ENCODE results near the gene TRIM74.
A peak's percentile ranks its signal among the peaks of the same experiment; 100 is the strongest.
"Not testable (repeated sequence)": the region's sequence is repeated elsewhere in the genome, so short reads cannot be mapped to it uniquely, and the experiment has no call there.

Gene TRIM74

DNA sequence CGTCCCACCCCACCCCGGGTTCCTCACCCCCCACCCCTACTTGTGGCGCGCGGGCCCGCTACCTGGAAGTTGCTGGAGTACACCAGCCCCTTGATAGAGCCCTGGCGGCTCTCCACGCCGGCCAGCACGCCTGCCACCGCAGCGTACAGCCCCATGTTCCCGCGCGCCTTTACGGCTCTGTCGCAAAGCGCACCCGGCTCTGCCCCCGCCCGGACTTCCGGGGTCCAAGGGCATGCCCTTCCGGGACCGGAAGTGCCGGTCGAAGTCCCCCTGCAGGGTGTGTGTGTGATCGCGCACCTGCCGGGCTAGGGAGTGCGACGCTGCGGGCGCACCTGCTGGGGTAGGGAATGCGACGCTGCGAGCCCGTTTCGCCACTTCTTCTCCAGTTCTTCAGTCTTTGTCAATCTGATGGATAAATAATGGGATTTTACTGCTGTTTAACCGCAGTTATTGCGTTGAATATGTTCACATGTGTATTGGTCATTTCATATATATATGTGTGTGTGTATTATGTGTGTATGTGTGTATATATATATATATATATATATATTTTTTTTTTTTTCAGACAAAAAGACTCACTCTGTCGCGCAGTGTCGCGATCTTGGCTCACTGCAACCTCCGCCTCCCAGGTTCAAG lies 14.6 kb downstream of the TRIM74 start:
- peak in 1 of 5 donors; percentile 14 for DNase-seq

DNA sequence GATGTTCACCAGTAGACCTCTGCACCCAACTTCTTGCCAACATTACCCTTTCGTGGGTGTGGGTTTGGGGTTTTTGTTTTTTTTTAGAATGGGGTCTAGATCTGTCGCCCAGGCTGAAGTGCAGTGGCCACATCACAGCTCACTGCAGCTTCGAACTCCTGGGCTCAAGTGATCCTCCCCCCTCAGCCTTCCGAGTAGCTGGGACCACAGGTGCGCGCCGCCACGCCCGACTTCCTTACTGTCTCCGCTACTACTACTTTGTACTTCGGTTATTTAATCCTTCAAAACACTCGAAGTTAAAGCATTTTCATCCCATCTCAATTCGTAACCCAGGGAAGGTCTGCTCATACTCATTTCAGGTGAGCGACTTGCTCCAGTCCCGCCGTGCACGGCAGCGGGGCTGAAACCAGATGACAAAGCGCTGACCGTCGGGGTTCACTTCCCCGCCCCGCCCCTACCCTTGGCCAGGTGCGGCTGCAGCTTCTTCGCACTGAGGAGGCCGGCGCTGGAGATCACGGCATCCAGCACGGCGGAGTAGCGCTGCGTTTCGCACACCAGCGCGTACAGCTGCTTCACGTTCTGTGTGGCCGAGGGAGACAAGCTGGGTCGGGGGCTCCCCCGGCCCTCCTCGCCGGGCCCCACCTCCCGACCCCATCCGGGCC lies 15.2 kb downstream of the TRIM74 start:
- not testable (repeated sequence) for DNase-seq

DNA sequence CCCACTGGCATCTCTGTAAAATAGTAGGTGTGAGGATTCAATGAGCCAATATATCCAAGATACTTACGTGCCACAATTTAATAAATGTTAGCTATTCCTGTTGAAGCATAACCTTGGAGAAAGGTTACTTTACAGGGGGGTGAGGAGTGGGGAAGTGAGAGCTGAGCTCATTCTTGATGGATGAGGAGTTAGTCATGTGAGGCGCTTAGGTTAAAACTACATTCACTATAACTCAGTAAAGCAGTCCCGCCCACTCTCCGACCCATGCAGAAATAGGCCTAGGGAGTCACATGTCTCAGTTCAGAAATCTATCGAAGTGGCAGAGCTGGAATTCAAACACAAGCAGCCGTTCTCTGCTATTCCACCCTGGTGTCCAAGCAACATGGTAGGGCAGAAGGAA lies 18.8 kb downstream of the TRIM74 start:
- not testable (repeated sequence) for DNase-seq

DNA sequence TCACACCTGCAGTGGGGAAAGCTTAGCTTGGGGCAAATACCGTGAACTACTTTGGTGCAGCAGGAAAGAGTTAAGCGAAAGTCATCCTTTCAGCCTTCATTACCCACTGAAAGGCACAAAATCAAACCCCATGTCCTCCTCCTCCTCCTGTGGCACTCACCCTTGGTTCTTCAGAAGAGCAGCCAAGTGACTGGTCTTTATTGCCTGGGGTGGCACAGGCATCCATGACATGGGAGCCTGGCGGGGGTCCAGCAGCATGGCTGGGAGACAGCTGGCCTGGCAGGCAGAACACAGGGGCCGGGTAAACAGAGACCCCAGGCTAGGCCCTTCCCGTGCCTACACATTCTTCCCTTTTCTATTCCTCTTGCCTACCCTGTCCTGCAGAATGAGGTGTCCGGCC lies 19.6 kb downstream of the TRIM74 start:
- DNase-seq, result not testable (repeated sequence)

DNA sequence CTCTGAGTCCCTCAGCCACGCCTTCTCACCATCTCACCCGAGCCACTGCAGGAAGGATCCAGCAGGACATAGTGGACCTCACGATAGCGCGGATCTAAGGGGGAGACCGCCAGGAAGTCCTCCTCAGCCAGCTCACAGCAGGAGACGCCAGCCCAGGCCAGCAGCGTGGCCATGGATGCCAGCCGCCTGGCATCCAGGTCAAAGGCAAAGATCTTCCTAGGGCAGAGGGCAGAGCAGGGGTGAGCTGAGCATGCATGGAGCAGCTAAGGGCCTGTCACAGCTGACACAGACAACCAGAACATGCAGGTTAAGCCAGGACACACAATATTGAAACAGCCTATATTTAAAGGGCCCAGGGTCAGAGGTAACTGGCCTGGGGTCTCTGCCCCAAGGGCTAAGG lies 20.0 kb downstream of the TRIM74 start:
- DNase-seq, result not testable (repeated sequence)

DNA sequence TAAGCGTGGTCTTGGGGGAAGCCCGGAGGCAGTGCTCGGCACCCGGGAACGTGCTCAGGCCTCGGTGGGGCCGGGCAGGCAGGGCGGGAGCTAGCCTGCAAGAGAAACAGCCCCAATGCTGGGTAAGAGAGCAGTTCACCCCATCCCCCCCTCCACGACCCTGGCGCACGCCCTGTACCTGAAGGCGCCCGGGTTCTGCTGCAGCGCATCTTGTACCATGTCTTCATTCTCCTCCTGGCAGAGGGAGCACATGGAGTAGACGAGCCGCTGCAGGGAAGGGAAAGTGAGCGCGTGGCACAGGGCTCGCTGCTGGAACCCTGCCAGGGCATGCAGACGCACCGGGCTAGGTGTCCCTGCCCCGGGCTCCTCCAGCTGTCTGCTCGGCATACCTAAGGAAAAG lies 20.6 kb downstream of the TRIM74 start:
- not testable (repeated sequence) for DNase-seq

DNA sequence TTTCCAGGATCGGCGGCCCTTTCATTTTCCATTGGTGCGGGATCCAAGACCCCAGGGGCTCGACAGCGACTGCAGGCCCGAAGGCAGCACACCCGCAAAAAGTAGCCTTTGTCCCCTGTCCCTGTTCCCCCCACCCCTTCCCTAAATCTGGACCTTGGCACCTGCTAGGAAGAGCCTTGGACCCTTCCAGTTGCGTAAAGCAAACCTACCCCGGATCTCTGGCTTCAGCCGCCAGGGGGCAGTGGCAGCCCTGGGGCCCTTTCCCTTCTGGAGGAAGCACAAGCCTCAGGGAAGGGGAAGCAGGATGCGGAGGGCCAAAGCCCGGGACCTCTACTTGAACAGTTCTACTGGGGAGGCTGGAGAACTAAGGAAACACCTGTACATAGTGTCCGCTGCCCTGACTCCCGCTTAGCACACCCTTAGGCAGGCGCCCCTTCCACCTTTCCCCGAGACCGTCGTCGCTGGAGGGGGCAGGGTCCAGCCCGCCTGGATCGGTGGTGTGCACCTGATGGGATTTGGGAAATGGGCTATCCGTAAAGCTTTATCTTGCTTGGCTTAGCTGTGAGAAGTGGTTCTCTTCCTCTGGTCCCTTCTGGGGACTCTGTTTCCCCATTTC lies 23.0 kb downstream of the TRIM74 start:
- not testable (repeated sequence) for DNase-seq

DNA sequence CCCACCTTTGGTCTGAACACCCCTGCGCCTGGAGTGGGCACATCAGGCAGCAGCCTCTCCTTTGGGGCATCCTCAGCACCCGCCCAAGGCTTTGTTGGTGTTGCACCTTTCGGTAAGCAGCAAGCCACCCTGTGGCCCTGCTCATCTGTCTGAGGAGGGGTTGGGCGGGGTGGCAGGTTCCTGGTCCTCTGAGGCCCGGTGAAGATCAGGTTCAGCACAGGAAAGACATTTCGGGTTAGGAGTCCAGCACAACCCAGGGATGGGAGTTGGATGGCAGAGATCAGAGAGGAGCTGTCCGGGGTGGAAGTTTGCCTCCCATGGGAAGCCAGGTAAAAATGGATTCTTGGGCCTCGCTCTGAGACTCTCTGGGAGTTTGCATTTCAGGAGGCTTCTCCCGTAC lies 23.7 kb downstream of the TRIM74 start:
- DNase-seq, result not testable (repeated sequence)

DNA sequence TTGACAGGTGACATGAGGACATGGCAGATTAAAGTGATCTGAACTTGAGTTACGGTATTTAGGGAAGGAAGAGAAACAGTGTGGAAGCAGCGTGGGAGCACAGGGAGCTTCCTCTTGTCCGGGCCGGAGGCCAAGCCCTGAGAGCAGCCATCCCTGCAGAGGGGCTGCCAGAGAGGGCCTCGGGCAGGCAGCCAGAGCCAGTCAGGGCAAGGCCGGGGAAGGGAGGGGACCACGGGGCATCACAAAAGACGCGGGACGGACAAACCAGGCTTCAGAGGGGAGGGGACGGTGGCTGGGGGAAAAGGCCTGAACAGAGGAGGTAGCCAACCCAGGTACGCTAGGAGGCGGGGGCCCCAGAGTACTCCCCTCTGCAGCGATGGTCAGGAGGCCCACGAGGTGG lies 24.3 kb downstream of the TRIM74 start:
- not testable (repeated sequence) for DNase-seq

DNA sequence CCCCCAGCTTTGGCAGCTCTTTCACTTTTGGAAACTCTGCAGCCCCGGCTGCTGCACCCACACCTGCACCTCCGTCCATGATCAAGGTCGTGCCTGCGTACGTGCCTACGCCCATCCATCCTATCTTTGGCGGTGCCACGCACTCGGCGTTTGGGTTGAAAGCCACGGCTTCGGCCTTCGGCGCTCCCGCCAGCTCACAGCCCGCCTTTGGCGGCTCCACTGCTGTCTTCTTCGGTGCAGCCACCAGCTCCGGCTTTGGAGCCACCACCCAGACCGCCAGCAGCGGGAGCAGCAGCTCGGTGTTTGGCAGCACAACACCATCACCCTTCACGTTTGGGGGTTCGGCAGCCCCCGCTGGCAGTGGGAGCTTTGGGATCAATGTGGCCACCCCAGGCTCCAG lies 26.3 kb downstream of the TRIM74 start:
- not testable (repeated sequence) for DNase-seq

DNA sequence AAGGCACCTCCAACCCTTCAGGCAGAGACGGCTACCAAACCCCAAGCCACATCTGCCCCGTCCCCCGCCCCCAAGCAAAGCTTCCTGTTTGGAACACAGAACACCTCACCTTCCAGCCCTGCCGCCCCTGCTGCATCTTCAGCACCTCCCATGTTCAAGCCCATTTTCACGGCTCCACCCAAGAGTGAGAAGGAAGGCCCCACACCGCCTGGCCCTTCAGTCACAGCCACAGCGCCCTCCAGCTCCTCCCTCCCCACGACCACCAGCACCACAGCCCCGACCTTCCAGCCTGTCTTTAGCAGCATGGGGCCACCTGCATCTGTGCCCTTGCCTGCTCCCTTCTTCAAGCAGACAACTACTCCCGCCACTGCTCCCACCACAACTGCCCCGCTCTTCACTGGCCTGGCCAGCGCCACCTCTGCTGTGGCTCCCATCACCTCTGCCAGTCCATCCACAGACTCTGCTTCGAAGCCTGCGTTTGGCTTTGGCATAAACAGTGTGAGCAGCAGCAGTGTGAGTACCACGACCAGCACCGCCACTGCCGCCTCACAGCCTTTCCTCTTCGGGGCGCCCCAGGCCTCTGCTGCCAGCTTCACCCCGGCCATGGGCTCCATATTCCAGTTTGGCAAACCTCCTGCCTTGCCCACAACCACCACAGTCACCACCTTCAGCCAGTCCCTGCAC lies 27.1 kb downstream of the TRIM74 start:
- DNase-seq, result not testable (repeated sequence)

DNA sequence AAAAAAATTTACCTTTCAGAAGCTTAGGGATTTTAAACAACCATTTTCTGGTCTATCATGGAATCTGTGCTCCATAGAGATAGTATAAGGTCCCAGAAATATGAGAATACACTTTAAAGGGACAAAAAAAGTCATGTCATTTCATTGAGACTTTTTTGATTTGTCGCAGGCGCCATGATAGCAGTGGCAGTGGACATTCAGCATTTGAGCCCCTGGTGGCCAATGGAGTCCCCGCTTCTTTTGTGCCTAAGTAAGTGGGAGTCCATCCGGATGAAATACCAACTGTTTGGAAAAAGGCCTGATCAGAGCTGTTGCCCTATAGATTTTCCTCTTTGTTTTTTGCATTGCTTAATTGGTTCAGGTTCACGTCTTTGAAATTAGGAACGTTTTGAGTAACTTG lies 41.0 kb downstream of the TRIM74 start:
- DNase-seq, result not testable (repeated sequence)

DNA sequence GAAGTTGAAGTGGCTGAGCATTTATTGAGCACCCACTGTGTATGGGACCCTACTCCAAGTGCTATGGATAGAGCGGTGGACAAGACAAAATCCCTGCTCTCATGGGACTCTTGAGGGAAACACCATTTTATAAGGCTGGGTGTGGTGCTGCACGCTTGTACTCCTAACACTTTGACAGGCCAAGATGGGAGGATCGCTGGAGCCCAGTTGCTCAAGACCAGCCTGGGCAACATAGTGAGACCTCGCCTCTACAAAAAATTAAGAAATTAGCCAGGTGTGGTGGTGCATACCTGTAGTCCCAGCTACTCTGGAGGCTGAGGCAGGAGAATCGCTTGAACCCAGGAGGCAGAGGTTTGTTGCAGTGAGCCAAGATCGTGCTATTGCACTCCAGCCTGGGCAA lies 41.5 kb downstream of the TRIM74 start:
- not testable (repeated sequence) for DNase-seq

DNA sequence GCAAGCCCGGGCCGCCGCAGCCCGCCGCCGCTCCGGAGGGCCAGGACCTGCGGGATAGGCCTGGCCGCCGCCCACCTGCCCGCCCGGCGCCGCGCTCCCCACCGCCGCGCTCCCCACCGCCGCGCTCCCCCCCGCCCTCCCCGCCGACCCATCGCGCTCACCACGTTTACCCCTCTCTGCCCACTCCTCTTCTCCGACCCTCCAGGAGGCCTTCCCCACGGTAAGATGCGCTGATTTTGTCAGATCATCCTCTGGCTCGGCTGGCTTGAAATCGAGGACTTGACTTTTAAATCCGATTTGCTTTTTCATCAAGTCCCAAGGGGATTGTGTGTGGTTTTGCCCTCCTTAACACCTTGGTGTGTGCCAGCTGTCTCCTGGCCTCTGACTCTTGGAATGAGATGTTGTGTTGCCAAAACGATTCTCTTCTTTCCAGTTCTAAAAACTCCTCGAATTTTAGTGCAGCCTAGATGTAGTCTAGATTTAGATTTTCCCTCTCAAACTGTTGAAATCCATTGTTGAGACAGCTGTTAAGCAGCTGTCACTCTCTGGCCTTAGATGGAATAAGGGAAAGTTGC lies 43.6 kb downstream of the TRIM74 start:
- peak in 1 of 5 donors; percentile 18 for DNase-seq

DNA sequence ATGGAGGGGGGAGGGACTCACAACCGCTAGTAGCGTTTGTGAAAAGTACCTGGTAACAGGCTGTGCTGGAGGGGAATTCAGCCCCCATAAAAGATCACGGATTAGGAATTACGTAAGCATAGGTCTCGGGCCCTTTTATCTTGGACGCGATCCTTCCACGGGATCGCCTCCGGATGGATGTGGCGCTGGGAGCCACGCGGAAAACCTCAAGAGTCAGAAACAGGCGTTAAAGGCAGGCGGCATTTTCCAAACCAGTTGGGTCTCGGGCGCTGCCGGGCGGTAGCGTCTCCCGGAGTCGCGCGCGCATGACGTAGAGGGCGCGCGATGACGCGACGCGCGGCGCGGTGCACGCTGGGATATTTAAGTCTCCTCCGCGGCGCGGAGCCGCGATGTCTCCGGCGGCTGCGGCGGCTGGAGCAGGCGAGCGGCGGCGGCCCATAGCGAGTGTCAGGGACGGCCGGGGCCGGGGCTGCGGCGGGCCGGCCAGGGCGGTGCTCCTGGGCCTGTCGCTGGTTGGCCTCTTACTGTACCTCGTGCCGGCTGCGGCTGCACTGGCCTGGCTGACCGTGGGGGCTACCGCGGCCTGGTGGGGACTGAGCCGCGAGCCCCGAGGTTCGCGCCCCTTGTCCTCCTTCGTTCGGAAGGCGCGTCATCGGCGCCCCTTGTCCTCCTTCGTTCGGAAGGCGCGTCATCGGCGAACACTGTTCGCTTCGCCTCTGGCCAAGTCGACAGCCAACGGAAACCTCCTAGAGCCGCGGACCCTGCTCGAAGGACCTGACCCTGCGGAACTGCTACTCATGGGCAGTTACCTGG lies 44.3 kb downstream of the TRIM74 start, which contains the start of gene POM121:
Gene POM121, plus strand, starts transcription at position 363 of the 813 bp plus-strand sequence. Its CDS starts 27 bp downstream, at position 390.
- DNase-seq, result peak; percentile 64 to 90 (median 78)

DNA sequence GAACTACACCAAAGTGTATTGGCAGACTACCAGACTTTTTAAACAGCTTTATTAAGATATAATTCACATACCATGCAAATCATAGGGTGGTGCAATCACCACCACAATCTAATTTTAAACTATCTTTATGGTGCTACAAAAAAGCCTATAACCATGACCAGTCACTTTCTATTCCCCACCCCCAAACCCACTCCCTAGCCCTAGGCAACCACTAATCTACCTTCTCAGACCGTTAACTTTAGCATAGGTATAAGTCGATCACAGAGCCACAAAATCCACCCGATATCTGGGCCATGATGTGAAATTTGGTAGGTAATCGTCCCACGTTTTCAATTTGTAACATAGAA lies 44.9 kb downstream of the TRIM74 start:
- no peak for DNase-seq

DNA sequence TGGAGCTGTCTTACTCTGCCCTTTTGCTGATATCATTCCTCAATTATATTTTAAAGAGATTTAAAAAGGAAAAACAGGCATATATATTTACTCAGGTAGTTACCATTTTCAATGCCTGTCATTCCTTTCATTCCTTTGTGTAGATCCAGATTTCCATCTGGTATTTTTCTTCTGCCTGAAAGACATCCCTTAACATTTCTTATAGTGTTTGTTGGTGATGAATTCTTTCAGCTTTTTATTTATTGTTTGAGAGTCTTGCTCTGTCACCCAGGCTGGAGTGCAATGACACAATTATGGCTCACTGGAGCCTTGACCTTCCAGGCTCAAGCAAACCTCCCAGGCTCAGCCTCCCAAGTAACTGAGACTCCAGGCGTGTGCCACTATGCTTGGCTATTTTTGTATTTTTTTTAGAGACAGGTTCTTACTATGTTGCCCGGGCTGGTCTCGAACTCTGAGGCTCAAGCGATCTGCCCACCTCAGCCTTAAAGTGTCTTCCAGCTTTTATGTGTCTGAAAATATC lies 50.0 kb downstream of the TRIM74 start:
- DNase-seq, result no peak

DNA sequence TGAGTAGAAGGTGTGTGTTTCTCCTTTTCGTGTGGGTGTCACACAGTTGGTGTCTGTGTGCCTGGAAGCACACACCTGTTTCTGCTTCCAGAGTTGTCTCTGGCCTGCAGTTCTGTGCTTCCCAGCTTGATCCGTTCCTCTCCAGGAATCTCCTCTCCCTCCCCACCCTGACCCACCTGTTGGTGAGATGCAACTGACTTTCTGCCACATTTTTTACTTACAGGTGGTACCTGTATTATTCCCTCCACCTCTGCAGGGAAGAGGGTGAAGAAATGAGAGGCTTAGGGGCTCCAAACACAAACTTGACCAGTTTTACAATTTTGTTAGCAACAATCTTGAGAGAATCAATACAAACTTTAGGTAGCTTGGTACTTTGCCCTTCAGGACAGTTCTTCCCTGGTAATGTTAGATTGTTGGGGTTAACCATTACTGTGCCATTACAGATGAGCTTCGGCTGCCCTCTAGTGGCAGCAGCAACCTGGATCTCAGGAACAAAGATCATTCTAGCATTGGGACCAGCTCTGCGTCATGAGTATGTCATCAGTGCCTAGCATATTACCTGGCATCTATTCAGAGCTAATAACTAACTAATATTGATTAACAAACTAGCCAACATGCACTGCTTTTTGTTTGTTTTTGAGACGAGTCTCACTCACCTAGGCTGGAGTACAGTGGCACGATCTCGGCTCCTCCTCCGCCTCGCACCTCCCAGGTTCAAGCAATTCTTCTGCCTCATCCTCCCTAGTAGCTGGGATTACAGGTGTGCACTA lies 54.3 kb downstream of the TRIM74 start:
- DNase-seq, result peak in 3 of 5 donors; percentile 6 to 46 (median 29)

DNA sequence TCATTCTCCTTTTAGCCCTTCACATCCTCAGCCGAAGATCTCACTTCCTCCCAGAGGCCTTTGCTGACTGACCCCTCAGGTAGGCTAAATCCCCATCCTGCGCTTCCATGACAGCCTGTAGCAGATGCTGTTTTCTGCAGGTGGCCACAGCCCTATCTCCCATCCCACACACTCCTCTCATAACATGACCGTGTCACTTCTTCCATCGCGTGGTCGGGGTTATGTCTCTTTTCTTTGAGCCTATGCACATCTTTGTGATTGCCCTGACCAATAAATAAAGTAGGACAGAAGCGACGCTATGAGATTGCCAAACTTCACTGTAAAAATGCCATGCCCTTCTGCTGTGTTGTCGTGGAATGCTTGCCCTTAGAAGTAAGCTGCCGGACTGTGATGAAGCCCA lies 55.5 kb downstream of the TRIM74 start:
- not testable (repeated sequence) for DNase-seq

DNA sequence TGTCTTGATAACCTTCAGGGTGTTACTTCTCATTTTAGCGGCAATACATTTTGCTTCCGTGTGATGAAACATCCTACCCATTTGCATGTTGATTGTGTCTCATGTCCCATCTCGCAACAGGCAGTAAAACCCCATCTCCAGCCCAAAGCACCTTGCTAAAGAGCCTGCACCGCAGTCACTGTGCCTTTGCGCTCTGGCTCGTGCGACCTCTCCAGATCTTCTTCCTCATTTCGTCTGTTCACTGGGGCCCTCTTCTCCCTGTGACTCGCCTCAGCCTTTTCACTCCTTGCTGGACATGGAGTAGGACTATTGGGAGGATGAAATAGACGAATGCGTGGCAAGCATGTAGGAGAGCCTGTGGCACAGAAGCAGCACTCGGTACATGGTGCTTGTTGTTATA lies 57.9 kb downstream of the TRIM74 start:
- not testable (repeated sequence) for DNase-seq
